Panc1 (cell line): ENCODE data around the gene PLEKHG2. TPM values are rescaled to one million over a fixed set of nuclear protein-coding genes. Genes with fewer than 3 reads are reported as not detected.

Source experiments
- ATAC-seq: fragments of 200-7000 bp; cut with Tn5 transposase; 2 replicates; pipeline ENCODE4 v1.9.1; 2020; ENCODE audit warnings: mild to moderate bottlenecking, moderate library complexity
- BruUV-seq: library from RNA; stranded (reverse); fragments of 400-500 nt; replicated peaks from 2 replicates; lab custom pipeline; 2021; lab: Mats Ljungman, UMichigan
- CTCF ChIA-PET: fragments of 300-600 bp; sonication (Branson Sonifier 250); formaldehyde crosslinking; loops from one replicate; lab custom pipeline; 2022; ENCODE audit warnings: antibody characterized with exemption; lab: Charles Lee
- POLR2A ChIA-PET: fragments of 300-600 bp; sonication (Branson Sonifier 250); formaldehyde crosslinking; loops from one replicate; lab custom pipeline; 2022; ENCODE audit warnings: antibody characterized with exemption; lab: Charles Lee
- DNase-seq: peaks from one replicate; pipeline ENCODE4 v3.0.0-alpha.2; 2010; ENCODE audit warnings: low read depth, low spot score
- H3K27ac ChIP-seq: 2 replicates; pipeline ENCODE4 v1.5.1; 2011; ENCODE audit warnings: mild to moderate bottlenecking, low read length, inconsistent platforms
- H3K27me3 ChIP-seq: fragments of 200-500 bp; sonication (Bioruptor generic); 2 replicates; pipeline ENCODE4 v1.6.0; 2014; ENCODE audit warnings: low read length, inconsistent platforms; ENCODE audit not compliant: control insufficient read depth, insufficient read depth
- H3K36me3 ChIP-seq: fragments of 200-500 bp; sonication (Bioruptor generic); 2 replicates; pipeline ENCODE4 v1.5.1; 2014; ENCODE audit warnings: inconsistent platforms, mild to moderate bottlenecking, low read length, moderate library complexity; ENCODE audit not compliant: control insufficient read depth, insufficient read depth
- H3K4me1 ChIP-seq: 2 replicates; pipeline ENCODE4 v1.5.1; 2011; ENCODE audit warnings: inconsistent platforms, mild to moderate bottlenecking, low read length, moderate library complexity; ENCODE audit not compliant: control insufficient read depth, insufficient read depth
- H3K4me3 ChIP-seq, 2 experiments: 2 replicates each; pipeline ENCODE4 v1.5.1; 2011 to 2012; ENCODE audit warnings: low read depth in 2 of 2, low read length in 2 of 2, mild to moderate bottlenecking in 2 of 2, inconsistent platforms in 1 of 2, moderate library complexity in 1 of 2
- H3K9me3 ChIP-seq: fragments of 200-500 bp; sonication (Bioruptor generic); 2 replicates; pipeline ENCODE4 v1.5.1; 2014; ENCODE audit warnings: low read depth, mild to moderate bottlenecking, inconsistent platforms, low read length, moderate library complexity; ENCODE audit not compliant: control insufficient read depth, insufficient read depth
- POLR2AphosphoS5 ChIP-seq: IDR thresholded peaks from 2 replicates; pipeline ENCODE4 v1.6.1; 2012; ENCODE audit warnings: mild to moderate bottlenecking, low read depth, low read length, moderate library complexity
- SIN3A ChIP-seq: IDR thresholded peaks from 2 replicates; pipeline ENCODE4 v1.6.1; 2012; ENCODE audit warnings: low read depth, mild to moderate bottlenecking, low read length, moderate library complexity, borderline replicate concordance; ENCODE audit not compliant: insufficient read depth
- TCF7L2 ChIP-seq: IDR thresholded peaks from 2 replicates; pipeline ENCODE4 v1.6.1; 2011; ENCODE audit warnings: mild to moderate bottlenecking, low read depth, low read length, inconsistent platforms
- in situ Hi-C: cut with HindIII; loops from 2 replicates; pipeline ENCODE4 v1.10.0; 2016; ENCODE audit warnings: low sequenced_read_pairs, low pct_unique_long_range_greater_than_20kb
- intact Hi-C: fragments of 100-400 bp; cut with micrococcal nuclease; formaldehyde crosslinking; loops from one replicate; pipeline ENCODE4 v1.10.0; 2022; ENCODE audit not compliant: unreplicated experiment
- total RNA-seq: library from RNA; stranded (reverse); gene quantifications from one replicate; pipeline ENCODE4 v1.2.1, GENCODE V29; 2021; ENCODE audit not compliant: unreplicated experiment
- TF ChIP-seq, protein P1 (sequence below): fragments of 450-650 bp; IDR thresholded peaks from 2 replicates; pipeline ENCODE4 v1.5.1; 2017; ENCODE audit warnings: mild to moderate bottlenecking
- TF ChIP-seq, protein P2 (sequence below), 2 experiments: IDR thresholded peaks; 2 replicates each; pipeline ENCODE4 v1.6.1; 2011 to 2012; ENCODE audit warnings: low read depth in 2 of 2, control low read depth in 1 of 2, low read length in 1 of 2, mild to moderate bottlenecking in 1 of 2, moderate library complexity in 1 of 2; ENCODE audit not compliant: insufficient read depth in 1 of 2

The PLEKHG2 gene
- total RNA-seq, 1 experiment from 2014 or later = 1,988 TPM

DNA sequence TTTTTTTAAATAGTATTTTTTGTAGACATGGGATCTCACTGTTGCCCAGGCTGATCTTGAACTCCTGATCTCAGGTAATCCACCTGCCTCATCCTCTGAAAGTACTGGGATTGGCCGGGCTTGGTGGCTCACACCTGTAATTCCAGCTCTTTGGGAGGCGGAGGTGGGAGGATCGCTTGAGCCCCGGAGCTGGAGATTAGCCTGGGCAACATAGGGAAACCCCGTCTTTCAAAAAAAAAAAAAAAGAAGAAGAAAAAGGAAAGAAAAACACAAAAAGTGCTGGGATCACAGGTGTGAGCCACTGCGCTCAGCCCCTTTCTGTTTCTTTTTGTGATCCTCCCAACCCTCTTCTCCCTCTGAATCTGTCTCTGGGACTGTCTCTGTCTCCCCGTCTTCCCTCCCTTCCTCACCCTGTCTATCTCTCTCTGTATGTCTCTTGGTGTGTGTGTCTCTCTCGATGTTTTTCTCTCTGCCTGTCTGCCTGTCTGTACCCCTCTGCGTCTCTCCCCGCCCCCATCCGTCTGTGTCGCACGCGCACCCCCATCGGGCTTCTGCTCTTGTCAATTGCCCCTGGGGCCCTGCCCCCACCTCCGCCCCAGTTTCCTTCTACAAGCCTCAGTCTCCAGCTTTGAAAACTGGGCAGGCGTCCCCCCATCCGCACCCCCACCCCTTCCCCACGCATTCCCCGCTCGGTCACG lies 6.4 kb upstream of the PLEKHG2 start:
- CTCF ChIA-PET = interaction anchor here (0.6 to 4.6 kb wide), 10 partner anchors 9 to 475 kb away, joined by 3 to 144 read pairs (median 4); partner anchors contain the start of genes MED29, MRPS12, PAF1 and RPS16
- H3K4me3 ChIP-seq = peak overlapping the region; percentile 42 to 55
- BruUV-seq = TSS peak; percentile 35
- H3K27me3 ChIP-seq = no peaks in the 10 kb centered on the region
- DNase-seq = peak; percentile 94
- in situ Hi-C loops (no loop called here), intact Hi-C loops (no loop called here)
- peak overlapping the region; percentile 90 for H3K27ac ChIP-seq
- peak; percentile 0 for ATAC-seq
- POLR2A ChIA-PET = interaction anchor here (0.5 to 15.7 kb wide), 26 partner anchors 9 to 772 kb away, joined by 3 to 524 read pairs (median 6); partner anchors contain the start of genes DYRK1B, MED29, PAF1 and RPS16
- no peaks in the 10 kb centered on the region for H3K9me3 ChIP-seq
- peaks cover 76% of the 10 kb centered on the region for H3K4me1 ChIP-seq
- TF ChIP-seq TCF7L2 (no peak), POLR2AphosphoS5 (no peak), SIN3A (no peak)
- TF ChIP-seq, protein P1, sequence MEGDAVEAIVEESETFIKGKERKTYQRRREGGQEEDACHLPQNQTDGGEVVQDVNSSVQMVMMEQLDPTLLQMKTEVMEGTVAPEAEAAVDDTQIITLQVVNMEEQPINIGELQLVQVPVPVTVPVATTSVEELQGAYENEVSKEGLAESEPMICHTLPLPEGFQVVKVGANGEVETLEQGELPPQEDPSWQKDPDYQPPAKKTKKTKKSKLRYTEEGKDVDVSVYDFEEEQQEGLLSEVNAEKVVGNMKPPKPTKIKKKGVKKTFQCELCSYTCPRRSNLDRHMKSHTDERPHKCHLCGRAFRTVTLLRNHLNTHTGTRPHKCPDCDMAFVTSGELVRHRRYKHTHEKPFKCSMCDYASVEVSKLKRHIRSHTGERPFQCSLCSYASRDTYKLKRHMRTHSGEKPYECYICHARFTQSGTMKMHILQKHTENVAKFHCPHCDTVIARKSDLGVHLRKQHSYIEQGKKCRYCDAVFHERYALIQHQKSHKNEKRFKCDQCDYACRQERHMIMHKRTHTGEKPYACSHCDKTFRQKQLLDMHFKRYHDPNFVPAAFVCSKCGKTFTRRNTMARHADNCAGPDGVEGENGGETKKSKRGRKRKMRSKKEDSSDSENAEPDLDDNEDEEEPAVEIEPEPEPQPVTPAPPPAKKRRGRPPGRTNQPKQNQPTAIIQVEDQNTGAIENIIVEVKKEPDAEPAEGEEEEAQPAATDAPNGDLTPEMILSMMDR = no peak
- TF ChIP-seq, protein P2, sequence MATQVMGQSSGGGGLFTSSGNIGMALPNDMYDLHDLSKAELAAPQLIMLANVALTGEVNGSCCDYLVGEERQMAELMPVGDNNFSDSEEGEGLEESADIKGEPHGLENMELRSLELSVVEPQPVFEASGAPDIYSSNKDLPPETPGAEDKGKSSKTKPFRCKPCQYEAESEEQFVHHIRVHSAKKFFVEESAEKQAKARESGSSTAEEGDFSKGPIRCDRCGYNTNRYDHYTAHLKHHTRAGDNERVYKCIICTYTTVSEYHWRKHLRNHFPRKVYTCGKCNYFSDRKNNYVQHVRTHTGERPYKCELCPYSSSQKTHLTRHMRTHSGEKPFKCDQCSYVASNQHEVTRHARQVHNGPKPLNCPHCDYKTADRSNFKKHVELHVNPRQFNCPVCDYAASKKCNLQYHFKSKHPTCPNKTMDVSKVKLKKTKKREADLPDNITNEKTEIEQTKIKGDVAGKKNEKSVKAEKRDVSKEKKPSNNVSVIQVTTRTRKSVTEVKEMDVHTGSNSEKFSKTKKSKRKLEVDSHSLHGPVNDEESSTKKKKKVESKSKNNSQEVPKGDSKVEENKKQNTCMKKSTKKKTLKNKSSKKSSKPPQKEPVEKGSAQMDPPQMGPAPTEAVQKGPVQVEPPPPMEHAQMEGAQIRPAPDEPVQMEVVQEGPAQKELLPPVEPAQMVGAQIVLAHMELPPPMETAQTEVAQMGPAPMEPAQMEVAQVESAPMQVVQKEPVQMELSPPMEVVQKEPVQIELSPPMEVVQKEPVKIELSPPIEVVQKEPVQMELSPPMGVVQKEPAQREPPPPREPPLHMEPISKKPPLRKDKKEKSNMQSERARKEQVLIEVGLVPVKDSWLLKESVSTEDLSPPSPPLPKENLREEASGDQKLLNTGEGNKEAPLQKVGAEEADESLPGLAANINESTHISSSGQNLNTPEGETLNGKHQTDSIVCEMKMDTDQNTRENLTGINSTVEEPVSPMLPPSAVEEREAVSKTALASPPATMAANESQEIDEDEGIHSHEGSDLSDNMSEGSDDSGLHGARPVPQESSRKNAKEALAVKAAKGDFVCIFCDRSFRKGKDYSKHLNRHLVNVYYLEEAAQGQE (IDR thresholded peaks at IDR 0.05; ENCODE audit: insufficient read depth in 1 of 2, low read depth in 2 of 2, low read length in 1 of 2) = no peak
- peaks cover 7% of the 10 kb centered on the region for H3K36me3 ChIP-seq

DNA sequence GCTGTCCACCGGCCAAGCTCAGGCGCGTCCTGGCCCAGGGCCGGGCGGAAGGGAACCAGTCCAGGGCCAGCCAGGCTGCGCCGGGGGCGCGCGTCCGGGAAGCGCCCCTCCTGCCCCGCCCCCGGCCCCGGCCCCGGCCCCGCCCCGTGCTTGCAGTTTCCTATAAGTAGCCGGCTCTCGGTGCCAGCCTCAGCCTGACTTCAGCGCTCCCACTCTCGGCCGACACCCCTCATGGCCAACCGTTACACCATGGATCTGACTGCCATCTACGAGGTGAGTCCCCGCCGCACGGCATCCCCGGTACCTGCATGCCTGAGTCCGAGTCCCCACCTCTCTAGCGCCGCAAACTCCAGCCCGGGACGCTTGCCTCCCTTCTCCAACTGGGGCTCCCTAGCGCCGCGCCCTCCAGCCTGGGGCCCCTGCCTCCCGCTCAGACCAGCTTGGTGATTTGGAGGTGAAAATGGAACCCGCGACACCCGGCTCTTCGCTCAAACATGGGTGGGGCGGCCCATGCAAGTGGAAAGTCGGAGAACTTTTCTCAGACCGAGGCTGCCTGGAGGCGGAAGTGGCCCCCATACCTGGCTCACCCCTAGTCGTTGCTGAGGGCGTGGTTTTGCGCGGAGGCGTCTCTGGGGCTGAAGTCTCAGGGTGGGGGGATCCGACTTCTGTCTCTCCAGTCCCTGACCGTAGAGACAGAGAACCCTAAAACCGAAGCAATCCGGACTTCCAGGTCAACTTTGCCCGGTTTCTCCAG lies 5.6 kb upstream of the PLEKHG2 start, which contains the start of gene ZFP36:
Gene ZFP36 (plus strand): TSS at position 192 of the 754 bp plus-strand sequence. CDS start 58 bp downstream, at position 250.
- intact Hi-C loops (no loop called here), in situ Hi-C loops (no loop called here)
- BruUV-seq = no TSS peak
- Histone ChIP-seq H3K9me3 (no peaks in the 10 kb centered on the region), H3K27ac (peak within 1 kb of the TSS; percentile 92), H3K27me3 (no peaks in the 10 kb centered on the region), H3K4me3 (peak within 1 kb of the TSS; percentile 42 to 55), H3K4me1 (peaks cover 76% of the 10 kb centered on the region), H3K36me3 (peaks cover 7% of the 10 kb centered on the region)
- no peak for TF ChIP-seq POLR2AphosphoS5
- TF ChIP-seq, protein P1 = no peak
- TF ChIP-seq TCF7L2 = no peak
- TF ChIP-seq SIN3A = no peak
- TF ChIP-seq, protein P2 (IDR thresholded peaks at IDR 0.05; ENCODE audit: insufficient read depth in 1 of 2, low read depth in 2 of 2, low read length in 1 of 2) = no peak
- ChIA-PET POLR2A (interaction anchor here (0.5 to 15.7 kb wide), 27 partner anchors 9 to 773 kb away, joined by 3 to 524 read pairs (median 7); partner anchors contain the start of genes DYRK1B, MED29, PAF1 and RPS16), CTCF (interaction anchor here (0.6 to 4.6 kb wide), 8 partner anchors 9 to 213 kb away, joined by 3 to 144 read pairs (median 6); partner anchors contain the start of genes MED29, PAF1 and RPS16)
- DNase-seq (peak; percentile 100), ATAC-seq (peak; percentile 37)
